Gastrocnemius medialis (tissue), 4 donors: Measurements from ENCODE around the gene ITGA11.

Source experiments
- CTCF ChIP-seq, 5 experiments: fragments of 450-650 bp in 3 of 5; fragments of 200-600 bp in 2 of 5; sonication (generic) in 2 of 5; IDR thresholded peaks in 4 of 5; conservative IDR thresholded peaks in 1 of 5; 1 replicate in 4 of 5; 2 replicates in 1 of 5; pipeline ENCODE4 v1.5.1; 2016 to 2019; ENCODE audit warnings: antibody characterized with exemption in 5 of 5, mild to moderate bottlenecking in 3 of 5, moderate library complexity in 3 of 5
- POLR2A ChIP-seq, 2 donors: fragments of 450-650 bp; IDR thresholded peaks; one replicate each; pipeline ENCODE4 v1.6.1; 2017; ENCODE audit warnings: antibody characterized with exemption in 2 of 2, mild to moderate bottlenecking in 2 of 2, moderate library complexity in 2 of 2

- TF ChIP-seq CTCF (IDR thresholded peaks at IDR 0.05 in 4 of 5, conservative IDR thresholded peaks at IDR 0.05 in 1 of 5) (no peak), POLR2A (IDR thresholded peaks at IDR 0.05) (no peak)
These were observed 20.7 kb downstream of the ITGA11 start for GRCh38 chr15:68411343-68411675.
